ENCODE results near the gene ECHS1.
"Not testable (repeated sequence)": the region's sequence is repeated elsewhere in the genome, so short reads cannot be mapped to it uniquely, and the experiment has no call there.

The ECHS1 gene

DNA sequence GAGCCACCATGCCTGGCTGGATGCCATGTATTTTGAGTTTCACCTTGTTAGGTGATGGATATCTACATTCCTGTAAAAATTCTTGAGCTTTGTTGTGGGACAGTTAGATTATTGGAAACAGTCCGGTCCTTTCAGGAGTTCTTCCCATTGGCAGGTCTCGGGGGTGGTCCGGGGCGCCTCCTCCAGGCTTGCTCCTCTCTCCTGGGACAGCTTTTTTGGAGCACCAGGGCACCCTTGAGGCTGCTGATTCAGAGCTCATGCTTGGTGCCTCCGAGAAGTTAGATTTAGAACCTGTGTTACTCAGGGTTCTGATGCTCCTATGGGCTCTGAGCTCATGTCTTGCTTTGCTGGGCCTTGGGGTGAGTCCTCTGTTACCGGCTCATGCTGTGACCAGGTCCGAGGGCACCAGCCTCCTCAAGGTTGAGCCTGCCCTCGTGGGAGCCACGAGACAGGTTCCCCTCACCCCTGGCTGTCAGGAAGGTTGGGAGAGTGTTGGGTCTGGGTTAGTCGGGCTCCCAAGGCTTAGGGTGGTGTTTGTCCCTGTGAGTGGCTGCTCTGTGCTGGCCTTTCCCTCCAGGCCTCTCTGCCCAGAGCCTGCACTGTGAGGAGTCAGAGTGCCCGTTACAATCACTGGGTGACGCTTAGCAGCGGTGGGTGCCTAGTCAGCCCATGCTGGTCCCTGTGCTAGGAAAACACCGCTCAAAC lies 45.3 kb upstream of the ECHS1 start:
- H3K4me3 ChIP-seq (ENCODE audit: low read depth, low read length), result no peak overlapping the region
- no peak for TF ChIP-seq CTCF (conservative IDR thresholded peaks at IDR 0.05; ENCODE audit: low read depth, low read length)
- no peak for DNase-seq (ENCODE audit: low read depth)

DNA sequence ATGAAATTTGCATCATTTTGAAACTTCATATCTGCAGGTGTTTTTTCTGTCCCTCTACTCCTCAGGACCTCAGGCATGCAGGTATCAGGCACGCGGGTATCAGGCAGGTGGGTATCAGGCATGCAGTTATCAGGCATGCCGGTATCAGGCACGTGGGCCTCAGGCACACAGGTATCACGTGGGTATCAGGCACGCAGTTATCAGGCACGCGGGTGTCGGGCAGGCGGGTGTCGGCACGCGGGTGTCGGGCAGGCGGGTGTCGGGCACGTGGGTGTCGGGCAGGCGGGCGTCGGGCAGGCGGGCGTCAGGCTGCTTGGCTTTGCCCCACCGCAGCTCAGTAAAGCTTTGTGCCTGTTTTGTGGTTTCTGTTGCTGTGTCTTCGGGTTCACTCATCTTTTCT lies 42.6 kb upstream of the ECHS1 start:
- no peak overlapping the region for H3K4me3 ChIP-seq (ENCODE audit: low read depth, low read length)
- DNase-seq (ENCODE audit: low read depth), result no peak
- TF ChIP-seq CTCF (conservative IDR thresholded peaks at IDR 0.05; ENCODE audit: low read depth, low read length), result no peak

DNA sequence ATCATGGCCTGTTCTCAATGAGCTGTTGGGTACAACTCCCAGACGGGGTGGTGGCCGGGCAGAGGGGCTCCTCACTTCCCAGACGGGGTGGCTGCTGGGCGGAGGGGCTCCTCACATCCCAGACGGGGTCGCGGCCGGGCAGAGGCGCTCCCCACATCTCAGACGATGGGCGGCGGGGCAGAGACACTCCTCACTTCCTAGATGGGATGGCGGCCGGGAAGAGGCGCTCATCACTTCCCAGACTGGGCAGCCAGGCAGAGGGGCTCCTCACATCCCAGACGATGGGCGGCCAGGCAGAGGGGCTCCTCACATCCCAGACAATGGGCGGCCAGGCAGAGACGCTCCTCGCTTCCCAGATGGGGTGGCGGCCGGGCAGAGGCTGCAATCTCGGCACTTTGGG lies 41.2 kb upstream of the ECHS1 start:
- DNase-seq (ENCODE audit: low read depth); H3K4me3 ChIP-seq (ENCODE audit: low read depth, low read length): not testable (repeated sequence)

DNA sequence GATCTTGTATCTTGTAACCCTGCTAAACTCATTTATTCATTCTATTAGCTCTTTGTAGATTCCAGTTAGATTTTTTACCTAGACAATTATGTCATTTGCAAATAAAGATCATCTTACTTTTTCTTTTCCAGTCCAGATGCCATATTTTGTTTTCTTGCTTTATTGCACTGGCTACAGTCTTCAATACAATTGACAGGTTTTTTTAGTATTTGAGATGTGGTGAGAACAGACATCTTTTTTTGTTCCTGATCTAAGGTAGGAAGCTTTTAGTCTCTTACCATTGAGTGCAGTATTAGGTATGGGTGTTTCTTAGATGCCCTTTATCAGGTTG lies 39.2 kb upstream of the ECHS1 start:
- no peak overlapping the region for H3K4me3 ChIP-seq (ENCODE audit: low read depth, low read length)
- TF ChIP-seq CTCF (conservative IDR thresholded peaks at IDR 0.05; ENCODE audit: low read depth, low read length), result no peak
- no peak for DNase-seq (ENCODE audit: low read depth)

DNA sequence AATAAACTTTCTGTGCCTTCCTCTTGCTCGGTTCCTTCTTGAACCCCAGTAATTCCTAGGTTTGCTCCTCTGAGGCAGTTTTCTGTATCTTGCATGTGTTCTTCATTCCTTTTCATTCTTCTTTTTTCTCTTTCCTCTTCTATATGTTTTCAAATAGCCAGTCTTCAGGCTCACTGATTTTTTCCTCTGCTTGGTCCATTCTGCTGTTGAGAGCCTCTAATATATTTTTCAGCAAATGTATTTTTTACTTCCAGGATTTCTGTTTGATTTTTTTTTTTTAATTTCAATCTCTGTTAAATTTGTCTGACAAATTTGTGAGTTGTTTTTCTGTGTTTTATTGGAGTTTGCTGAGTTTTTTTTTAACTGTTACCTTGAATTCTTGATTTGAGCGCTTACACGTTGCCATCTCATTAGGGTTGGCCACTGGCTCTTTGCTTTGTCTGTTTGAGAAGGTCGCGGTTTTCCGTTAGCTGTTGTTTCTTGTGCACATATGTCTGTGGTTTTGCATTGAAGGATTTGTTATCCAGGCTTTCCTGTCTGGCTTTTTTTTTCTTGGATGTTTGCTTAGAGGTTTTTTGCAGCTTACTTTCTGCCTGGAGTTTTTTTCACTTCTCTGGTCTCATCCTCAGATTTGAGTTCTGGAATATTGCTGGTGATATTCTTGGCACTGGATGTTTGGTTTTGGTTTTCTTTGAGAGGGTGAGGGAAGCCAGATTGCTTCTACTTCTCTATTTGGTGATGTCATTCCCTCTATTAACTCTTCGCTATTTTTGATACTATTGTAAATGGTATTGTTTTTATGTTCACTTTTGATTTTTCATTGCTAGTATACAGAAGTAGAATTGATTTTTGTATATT lies 38.6 kb upstream of the ECHS1 start:
- no peak overlapping the region for H3K4me3 ChIP-seq (ENCODE audit: low read depth, low read length)
- no peak for DNase-seq (ENCODE audit: low read depth)
- TF ChIP-seq CTCF (conservative IDR thresholded peaks at IDR 0.05; ENCODE audit: low read depth, low read length), result no peak

- no peak overlapping the region for H3K4me3 ChIP-seq (ENCODE audit: low read depth, low read length)
- peak; percentile 23 for DNase-seq (ENCODE audit: low read depth)
- TF ChIP-seq CTCF (conservative IDR thresholded peaks at IDR 0.05; ENCODE audit: low read depth, low read length), result no peak
These were observed 32.8 kb upstream of the ECHS1 start for GRCh38 chr10:133405844-133406527.

- peak; percentile 15 for DNase-seq (ENCODE audit: low read depth)
- no peak overlapping the region for H3K4me3 ChIP-seq (ENCODE audit: low read depth, low read length)
- no peak for TF ChIP-seq CTCF (conservative IDR thresholded peaks at IDR 0.05; ENCODE audit: low read depth, low read length)
These were observed 32.1 kb upstream of the ECHS1 start for GRCh38 chr10:133405272-133405671.
